ENCODE measurements around the gene ALS2.

ALS2 gene

DNA sequence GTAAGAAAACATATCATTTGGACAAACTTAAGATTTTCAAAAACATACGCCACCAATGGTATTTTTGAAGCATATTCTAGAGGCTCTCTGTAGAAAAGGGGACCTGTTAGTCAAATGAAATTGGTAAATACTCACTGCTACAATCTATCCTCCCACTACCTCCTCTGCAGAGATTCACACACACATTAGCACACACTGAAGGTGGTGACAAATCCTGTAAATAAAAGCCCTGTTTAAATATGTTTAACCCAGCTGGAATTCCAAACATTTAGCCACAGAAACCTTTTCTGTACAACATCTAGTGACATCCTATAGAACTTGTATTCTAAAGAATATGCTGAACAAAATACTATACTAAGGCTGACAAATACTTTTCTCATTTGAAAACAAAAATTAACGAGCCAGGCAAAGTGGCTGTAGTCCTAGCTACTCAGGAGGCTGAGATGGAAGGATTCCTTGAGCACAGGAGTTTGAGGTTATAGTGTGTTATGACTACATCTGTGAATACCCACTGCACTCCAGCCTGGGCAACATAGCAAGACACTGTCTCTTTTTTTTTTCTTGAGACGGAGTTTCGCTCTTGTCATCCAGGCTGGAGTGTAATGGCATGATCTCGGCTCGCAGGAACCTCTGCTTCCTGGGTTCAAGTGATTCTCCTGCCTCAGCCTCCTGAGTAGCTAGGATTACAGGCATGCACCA is 25.9 kb downstream of the ALS2 start:
- DNase-seq (ENCODE audit: low read depth in 2 of 2) = no peak

DNA sequence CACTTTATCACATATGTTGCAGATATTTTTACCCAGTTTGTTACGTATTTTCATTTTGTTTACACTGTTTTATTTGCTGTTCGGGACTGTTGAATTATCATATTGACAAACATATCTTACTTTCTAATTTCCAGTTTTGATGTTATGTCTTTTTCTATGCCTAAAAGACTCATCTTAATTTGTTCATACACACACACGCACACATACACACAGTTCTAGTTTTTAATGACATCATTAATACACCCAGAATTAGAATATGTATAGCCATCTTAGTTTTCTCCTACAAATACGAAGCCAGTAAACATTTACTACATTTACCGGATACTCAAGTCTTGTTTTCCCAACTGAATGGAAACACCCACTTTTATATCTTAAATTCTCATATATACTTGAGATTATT is 29.2 kb downstream of the ALS2 start:
- no peak for DNase-seq (ENCODE audit: low read depth in 2 of 2)

DNA sequence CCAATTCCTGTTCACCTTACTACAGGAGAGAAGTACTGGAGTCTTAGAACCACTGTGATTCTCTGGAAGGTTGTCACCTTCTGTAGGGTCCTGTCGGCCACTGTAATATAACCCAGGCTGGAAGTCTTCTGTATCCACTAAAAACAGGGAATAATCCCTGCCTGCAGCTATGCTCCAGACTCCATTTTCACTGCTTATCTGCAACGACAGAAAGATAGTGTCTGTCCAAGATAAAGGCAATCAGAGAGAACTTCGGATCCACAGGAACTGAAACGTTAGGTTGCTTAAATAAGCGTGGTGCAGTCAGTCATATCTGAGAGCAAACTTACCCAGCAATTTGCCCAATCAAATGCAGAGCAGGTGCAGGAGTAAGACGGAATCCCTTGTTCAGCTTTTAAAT is 34.2 kb downstream of the ALS2 start:
- no peak for DNase-seq (ENCODE audit: low read depth in 2 of 2)

DNA sequence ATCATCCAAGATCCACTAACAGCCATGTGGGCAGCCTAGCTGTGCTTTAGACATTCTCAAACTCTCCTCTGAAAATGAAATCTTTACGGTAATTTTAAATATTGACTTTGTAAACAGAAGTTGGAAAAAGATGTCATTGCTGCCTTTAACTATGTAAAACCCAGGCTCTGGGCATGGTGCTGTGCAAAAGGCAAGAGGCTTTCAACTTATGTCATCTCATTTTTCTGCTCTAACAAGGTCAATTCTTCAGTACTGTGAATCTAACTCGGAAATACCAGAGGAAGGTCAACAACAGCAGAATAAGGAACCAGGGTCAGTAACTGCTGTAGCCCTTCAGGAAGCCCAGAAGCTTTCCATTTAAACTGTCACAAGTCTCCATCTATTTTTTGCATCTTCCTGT is 45.2 kb downstream of the ALS2 start:
- DNase-seq (ENCODE audit: low read depth in 2 of 2) = no peak

DNA sequence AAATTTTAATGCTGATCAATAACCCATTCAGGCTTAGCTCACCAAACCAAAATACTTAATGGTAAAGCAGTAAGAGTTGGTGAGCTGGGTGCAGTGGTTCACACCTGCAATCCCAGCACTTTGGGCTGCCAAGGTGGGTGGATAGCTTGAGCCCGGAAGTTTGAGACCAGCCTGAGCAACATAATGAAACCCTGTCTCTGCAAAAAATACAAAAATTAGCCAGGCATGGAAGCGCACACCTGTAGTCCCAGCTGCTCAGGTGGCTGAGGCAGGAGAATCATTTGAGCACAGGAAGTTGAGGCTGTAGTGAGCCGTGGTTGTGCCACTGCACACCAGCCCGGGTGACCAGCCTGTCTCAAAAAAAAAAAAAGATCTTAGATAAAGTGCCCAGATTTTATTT is 46.6 kb downstream of the ALS2 start:
- DNase-seq (ENCODE audit: low read depth in 2 of 2) = no peak

DNA sequence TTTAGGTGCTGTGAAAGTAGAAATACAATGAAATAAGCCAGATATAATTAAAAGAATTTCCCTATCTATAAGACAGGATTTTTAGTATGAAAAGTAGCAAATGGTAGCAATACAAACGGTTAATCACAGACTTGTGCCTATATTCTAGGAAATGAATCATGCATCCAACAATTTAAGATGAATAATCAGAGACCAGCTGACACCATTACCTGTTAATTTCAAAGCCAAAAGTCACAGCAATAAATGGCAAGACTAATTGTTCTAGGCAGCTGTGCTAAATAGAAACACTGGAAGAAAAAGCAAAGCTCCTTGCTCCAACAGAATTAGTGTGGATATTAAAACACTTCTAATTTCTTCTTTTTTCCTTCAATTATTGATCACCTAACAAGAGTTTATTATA is 47.2 kb downstream of the ALS2 start:
- no peak for DNase-seq (ENCODE audit: low read depth in 2 of 2)

DNA sequence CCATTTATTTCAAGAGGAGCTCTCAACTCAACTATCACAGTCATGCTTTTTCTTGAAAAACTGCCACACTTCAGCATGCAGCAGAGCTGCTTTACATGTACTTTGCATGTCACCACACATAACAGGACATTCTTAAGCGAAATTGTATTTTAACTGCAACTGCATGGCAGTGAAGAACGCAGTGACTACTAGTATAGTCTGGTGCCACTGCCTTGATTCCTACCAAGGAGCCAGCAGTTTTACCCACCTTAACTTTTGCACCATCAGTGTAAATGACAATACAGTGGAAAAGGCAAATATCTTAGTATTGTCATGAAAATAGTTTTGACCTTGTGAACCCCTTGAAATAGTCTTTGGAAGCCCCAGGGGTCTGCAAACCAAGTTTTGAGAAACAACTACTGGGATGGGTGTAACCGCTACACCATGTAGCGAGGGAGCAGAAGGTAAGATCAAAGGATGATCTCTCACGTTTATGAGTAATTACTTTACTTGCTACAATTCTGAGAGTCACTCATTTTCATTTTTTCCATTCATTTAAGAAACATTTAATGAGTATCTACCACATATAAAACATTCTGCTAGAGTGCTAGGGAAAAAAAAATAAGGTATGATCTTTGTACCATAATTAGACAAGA is 50.0 kb downstream of the ALS2 start:
- DNase-seq (ENCODE audit: low read depth in 2 of 2) = no peak

DNA sequence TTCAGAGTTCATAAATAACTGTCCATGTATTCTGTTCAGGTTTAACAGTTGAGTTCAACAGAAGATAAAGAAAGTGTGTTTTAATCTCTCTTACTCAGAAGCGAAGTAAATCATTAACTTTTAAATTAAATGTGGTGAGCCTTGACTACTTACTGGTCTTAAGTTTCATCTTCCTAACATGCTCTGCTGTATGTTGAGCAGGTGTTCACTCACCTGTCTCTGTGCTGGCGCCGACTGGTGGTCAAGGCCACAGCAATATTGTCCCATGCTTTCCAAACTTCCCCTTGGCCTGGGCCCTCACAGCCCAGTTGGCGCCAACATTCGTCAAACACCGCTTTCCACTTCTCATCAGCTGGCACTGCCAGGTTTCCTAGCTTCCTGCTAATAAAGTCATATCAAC is 65.3 kb downstream of the ALS2 start:
- DNase-seq (ENCODE audit: low read depth in 2 of 2) = no peak

DNA sequence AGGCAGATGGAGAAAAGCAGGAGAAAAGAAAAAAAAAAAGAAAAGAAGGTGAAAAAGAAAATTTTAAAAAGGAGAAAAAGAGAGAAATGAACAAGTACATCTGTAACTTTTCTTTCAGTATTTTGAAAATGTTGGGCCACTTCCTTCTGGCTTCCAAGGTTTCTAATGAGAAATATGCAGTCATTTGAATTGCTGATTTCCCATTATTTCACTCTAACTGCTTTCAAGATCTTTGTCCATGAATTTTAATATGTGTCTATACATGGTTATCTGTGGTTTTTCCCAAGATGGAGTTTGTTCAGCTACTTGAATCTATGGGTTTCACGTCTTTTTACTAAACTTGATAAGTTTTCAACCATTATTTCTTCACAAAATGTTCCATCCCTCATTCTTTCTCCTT is 68.0 kb downstream of the ALS2 start:
- DNase-seq (ENCODE audit: low read depth in 2 of 2) = no peak

DNA sequence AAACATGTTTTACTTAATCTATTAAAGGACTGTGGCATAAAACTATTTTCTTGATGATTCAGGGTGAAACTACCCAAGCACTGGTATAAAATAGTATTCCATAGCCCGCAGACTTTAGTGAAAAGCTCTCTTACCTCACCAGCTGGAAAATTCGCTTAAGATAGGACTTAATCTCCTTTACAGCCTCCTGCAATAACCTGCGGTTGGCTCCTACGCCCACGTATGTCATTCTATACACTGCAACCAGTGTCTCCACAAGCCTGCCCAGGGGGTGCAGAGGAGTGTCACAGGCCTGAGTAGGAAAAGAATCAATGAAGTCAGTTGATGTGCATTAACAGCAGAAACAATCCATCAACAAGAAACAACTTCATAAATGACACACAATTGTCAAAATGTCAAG is 71.0 kb downstream of the ALS2 start:
- DNase-seq (ENCODE audit: low read depth in 2 of 2) = no peak

DNA sequence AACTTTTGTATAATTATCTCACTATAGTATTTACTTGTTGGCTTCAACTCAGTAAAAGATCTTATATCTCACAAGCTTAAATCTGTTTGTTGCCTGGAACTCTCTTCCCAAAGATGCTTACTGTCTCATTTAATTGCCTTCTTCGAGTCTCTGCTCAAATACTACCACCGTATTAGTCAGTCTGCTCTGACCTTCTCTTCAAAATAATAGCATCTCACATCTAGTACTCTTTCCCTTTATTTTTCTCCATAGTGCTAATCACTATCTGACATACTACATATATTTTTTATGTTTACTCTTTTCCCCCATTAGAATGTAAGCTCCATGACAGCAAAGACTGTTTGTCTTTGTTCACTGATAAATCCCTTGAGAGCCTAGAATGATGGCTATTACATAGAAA is 71.7 kb downstream of the ALS2 start:
- DNase-seq (ENCODE audit: low read depth in 2 of 2) = no peak

DNA sequence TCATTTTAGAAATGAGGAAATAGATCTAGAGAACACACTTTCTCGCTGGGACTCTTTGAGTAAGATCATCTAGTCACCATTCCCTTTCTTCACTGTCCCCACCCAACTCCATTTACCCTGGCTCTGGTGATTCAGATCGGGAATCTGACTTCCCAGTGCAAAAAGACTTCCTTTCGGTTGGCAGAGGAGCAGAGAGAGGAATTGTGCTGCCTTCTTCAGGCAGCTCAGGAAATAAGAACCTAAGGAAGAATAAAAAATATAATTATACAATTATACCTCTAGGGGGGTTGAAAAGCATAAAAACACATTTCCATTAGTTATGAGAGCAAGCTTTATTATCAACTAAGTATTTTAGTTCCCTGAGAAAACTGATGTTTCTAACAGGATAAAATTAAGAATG is 73.0 kb downstream of the ALS2 start:
- DNase-seq (ENCODE audit: low read depth in 2 of 2) = no peak

DNA sequence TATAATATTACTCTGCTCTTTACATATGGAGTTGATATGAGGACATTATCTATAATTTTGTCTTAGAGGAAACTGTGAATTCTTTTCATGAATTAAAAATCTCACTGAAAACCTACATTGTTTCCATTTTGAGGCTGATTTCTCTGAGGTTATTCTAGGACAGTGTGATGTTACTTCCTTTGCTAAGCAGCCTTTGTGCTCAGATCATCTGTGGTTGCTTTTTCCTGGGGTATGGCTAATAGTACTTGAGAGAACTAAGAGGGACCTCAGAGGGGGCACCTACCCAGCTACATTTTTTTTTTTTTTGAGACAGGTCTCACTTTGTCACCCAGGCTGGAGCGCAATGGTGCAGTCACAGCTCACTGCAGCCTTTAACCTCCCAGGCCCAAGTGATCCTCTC is 73.6 kb downstream of the ALS2 start:
- no peak for DNase-seq (ENCODE audit: low read depth in 2 of 2)

DNA sequence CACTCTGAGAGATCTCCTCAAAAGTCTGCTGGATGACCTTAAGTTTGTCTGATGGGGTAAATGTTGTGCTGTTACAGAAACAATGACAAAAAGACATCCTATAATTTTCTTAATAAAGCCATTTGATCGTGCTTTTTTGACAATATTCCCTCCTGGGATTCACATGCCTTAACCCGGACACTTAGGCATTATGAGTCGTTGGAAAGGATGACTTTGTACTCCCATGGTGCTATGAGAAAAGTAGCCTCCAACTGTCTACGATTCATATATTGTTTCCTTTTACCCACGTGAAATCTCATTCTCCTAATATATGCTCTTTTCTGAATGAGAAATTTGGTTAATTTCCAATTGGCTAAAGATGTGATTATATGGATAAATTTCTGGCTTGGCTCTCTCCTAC is 76.2 kb downstream of the ALS2 start:
- no peak for DNase-seq (ENCODE audit: low read depth in 2 of 2)

DNA sequence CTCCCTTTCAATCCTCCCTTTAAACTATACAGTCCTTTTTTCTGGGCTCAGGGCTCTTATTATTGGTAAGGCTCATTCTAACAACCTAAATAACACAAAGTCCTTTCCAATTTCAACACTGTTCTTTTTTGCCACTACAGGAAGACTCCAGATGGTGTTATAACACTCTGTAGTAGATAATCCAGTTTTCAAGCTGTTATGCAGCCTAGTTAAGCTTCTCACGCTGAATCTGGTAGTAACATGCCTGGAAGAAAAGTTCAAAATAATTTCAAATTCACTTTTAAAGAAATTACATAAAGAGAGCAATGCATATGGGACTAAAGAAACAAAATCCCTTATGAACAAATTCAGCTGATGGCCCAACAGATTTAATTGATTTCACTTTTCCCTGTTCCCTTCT is 79.1 kb downstream of the ALS2 start:
- no peak for DNase-seq (ENCODE audit: low read depth in 2 of 2)

DNA sequence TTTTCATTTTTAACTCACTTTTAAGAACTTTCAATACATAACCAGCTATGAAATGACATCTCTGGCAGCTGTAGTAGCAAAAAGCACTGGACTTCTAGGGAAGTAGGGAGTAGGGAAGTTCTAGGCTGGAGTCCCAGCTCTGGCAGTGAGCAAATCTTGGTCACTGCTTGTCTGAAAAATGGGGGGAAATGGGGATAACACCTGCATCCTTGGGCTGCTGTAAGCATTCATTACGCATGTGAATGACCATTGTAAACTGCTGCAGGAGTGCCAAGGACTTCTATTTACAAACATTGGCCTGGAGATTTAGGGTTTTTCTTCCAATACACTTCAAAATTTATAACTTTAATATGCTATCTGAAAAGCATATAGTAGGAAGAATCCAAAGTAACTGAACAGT is 81.3 kb downstream of the ALS2 start:
- no peak for DNase-seq (ENCODE audit: low read depth in 2 of 2)

DNA sequence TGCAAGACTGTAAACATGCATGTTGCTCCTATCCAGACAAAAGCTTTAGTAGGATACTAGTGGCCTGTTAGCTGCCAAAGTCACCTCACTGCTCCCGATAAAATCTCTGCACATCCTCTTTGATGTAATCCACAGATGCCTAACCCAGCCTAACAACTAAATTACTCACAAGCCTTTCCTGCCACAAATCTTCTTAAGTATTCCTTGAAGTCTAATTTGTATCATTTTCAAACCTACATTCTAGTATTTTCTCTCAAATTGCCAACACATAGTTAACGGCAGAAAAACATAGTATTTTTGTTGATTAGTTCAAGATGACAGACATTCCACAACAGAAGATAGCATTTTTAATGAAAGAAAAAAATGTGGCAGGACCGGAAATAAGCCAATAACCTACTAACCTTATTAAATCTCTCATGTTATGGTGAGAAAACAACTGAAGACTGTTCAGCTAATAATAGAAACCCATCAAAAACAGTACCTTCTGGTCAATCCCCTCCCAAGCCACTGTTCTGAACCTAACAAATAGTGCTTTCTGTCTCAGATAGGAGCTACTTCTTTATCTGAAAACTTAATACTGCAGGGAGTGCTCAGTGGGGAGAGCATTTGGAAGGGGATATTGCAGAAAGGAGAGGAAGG is 82.0 kb downstream of the ALS2 start, which contains the start of gene MPP4:
Gene MPP4, minus strand, starts transcription at position 57 of the 639 bp plus-strand sequence. CDS start 4,690 bp downstream, outside the sequence.
- DNase-seq (ENCODE audit: low read depth in 2 of 2) = no peak

DNA sequence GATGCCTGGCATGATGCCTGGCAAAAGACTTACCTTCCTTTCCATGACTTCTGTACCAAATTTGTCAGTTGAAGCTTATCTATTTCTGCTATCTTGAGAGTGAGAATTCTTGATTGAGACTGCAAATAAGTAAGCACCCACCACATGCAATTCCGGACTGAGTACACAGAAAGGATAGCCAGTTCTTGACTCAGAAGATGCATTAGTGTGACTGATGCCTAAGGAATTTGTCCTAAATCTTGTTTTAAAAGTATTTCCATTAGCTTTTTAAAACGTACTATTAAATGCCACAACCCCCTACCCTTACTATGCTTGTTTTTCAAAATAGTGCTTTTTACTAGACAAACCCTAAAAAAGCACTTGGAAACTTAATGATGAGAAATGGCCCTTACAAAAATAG is 82.8 kb downstream of the ALS2 start:
- DNase-seq (ENCODE audit: low read depth in 2 of 2) = no peak

DNA sequence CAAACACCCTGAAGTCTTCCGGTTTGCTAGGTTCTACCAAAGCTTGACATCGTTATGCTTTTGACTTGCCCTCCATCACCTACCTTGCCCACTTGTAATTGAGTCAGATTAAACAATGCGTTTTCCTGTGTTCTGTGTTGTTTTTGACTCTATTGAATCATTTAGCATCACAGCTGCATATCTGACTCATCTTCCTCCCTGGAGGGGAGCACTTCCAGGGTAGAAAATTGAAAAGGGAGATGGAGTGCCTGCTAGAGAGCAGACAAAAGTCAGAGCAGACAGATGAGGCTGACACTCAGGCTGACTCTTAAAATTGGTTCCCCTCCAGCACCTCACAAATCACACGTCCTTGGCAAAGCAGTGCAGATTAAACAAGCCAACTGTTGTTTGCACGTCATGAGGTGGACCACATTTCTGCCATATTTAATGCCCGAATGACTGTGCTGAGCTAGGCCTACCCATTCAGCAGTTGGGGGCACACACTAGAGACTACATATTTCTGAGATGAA is 84.5 kb downstream of the ALS2 start:
- DNase-seq (ENCODE audit: low read depth in 2 of 2) = no peak

DNA sequence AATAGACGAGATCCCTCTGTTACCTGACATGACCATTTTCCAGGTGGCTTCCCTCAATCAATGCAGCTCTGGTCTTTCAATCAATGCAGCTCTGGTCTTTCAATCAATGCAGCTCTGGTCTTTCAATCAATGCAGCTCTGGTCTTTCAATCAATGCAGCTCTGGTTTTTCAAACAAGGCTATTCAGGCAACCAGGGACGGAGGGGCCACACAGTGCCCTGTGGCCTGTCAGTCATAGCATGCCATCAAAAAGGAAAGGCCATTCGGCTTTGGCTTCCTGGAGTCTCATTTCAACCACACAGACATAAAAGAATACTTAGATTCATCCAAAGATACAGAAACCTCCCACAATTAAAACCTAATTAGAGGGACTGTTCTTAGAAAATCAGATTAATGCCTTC is 95.6 kb downstream of the ALS2 start:
- DNase-seq (ENCODE audit: low read depth in 2 of 2) = no peak

DNA sequence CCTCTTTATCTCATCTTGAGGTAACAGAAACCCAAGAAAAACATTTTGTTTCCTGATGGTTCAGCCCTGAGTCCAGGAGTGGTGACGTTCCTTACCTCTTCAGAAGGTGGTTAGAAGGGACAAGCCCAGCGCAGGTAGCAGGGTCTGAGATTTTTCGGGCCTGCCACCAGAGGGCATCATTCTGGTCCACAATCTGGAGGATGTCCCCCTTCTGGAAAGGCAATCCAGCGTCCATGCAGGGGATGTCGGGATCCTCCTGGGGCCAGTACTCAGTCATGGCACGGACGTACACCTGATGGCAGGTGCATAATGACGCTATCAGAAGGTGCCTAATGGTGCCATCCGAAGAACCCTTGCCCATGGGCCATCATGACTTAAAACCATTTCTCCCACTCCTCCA is 100.0 kb downstream of the ALS2 start:
- no peak for DNase-seq (ENCODE audit: low read depth in 2 of 2)

DNA sequence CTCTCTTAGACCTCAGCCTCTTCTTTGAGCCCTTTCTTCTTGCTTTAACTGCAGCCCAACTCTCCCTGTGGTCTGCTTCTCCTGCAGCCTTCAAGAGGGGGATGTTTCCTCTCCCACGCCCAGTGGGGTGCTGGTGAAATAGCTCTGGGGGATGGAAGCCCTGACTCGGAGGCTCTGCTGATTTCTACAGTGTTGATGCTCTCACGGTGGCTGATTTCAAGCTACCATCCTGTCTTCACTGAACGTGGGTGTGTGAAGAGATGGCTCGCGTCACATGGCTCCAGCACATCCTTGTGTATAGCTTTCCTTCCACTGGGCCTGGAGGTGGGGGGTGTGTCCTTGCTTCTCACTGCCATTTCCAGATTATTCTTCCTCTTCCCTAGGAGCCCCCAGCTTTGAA is 102.3 kb downstream of the ALS2 start:
- no peak for DNase-seq (ENCODE audit: low read depth in 2 of 2)

DNA sequence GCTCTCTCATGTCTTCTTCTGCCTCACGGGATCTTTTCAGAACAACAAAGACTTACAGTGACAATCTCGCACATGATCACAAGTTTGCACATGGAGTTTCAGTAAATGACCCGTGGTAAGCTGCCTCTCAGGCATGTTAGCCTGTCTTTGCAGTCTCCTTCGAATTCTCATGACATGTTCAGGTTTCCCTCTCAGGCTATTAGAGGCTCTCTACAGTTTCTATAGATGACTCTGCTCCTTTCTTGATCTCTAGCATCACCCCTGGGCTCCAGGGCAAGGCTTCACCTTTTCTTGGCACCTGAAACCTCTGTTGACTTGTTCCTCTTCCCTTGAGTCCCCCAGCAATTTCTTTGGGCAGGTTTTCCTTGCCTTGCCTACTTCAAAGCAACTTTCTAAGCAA is 105.3 kb downstream of the ALS2 start:
- DNase-seq (ENCODE audit: low read depth in 2 of 2) = no peak
